ENCODE data around the gene ENDOG.

DNA sequence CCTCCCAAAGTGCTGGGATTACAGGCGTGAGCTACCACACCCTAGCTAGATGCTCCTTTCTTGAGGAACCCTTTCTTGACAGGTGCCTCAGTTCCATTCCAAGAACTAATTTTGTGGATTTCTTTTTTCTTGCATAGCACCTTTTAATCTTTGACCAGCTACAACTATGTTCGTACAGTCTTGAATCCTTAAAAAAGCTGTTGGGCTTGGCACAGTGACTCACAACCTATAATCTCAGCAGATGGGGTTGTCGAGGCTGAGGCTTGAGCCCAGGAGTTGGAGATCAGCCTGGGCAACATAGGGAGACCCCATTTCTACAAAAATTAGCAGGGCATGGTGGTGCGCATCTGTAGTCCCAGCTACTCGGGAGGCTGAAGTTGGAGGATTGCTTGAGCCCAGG, 45.3 kb upstream of the ENDOG start:
- no peak for TF ChIP-seq POLR2AphosphoS5 (IDR thresholded peaks at IDR 0.05; ENCODE audit: low read depth, low read length)
- TF ChIP-seq, protein P1, sequence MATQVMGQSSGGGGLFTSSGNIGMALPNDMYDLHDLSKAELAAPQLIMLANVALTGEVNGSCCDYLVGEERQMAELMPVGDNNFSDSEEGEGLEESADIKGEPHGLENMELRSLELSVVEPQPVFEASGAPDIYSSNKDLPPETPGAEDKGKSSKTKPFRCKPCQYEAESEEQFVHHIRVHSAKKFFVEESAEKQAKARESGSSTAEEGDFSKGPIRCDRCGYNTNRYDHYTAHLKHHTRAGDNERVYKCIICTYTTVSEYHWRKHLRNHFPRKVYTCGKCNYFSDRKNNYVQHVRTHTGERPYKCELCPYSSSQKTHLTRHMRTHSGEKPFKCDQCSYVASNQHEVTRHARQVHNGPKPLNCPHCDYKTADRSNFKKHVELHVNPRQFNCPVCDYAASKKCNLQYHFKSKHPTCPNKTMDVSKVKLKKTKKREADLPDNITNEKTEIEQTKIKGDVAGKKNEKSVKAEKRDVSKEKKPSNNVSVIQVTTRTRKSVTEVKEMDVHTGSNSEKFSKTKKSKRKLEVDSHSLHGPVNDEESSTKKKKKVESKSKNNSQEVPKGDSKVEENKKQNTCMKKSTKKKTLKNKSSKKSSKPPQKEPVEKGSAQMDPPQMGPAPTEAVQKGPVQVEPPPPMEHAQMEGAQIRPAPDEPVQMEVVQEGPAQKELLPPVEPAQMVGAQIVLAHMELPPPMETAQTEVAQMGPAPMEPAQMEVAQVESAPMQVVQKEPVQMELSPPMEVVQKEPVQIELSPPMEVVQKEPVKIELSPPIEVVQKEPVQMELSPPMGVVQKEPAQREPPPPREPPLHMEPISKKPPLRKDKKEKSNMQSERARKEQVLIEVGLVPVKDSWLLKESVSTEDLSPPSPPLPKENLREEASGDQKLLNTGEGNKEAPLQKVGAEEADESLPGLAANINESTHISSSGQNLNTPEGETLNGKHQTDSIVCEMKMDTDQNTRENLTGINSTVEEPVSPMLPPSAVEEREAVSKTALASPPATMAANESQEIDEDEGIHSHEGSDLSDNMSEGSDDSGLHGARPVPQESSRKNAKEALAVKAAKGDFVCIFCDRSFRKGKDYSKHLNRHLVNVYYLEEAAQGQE (IDR thresholded peaks at IDR 0.05; ENCODE audit: insufficient read depth in 1 of 2, low read depth in 2 of 2, low read length in 2 of 2) = no peak
- no peak for TF ChIP-seq FOXP2 (optimal IDR thresholded peaks at IDR 0.05; ENCODE audit: borderline replicate concordance, extremely low read depth, extremely low read length, insufficient read depth)
- TF ChIP-seq TAF1 (IDR thresholded peaks at IDR 0.05; ENCODE audit: borderline replicate concordance, insufficient read depth, low read length) = no peak
- TF ChIP-seq SIN3A (IDR thresholded peaks at IDR 0.05; ENCODE audit: borderline replicate concordance, insufficient read depth, low read length) = no peak
